Neural crest cell (in vitro differentiated cells): ENCODE results near the gene USB1. TPM values are rescaled to one million over a fixed set of nuclear protein-coding genes. Genes with fewer than 3 reads are reported as not detected.

Experiments
- DNase-seq: peaks from one replicate; pipeline ENCODE4 v3.0.0; 2021; ENCODE audit warnings: low read depth, mixed read lengths, low spot score
- H3K27ac Mint-ChIP-seq: one replicate; pipeline ENCODE4 v1.8.0; 2021; ENCODE audit warnings: mild to moderate bottlenecking, mixed read lengths; ENCODE audit not compliant: unreplicated experiment
- H3K27me3 Mint-ChIP-seq: 2 replicates; pipeline ENCODE4 v1.8.0; 2021; ENCODE audit warnings: low read depth, mild to moderate bottlenecking, mixed read lengths
- H3K36me3 Mint-ChIP-seq: 2 replicates; pipeline ENCODE4 v1.8.0; 2021; ENCODE audit warnings: low read depth, mild to moderate bottlenecking, mixed read lengths
- H3K4me1 Mint-ChIP-seq: 2 replicates; pipeline ENCODE4 v1.8.0; 2021; ENCODE audit warnings: mixed read lengths
- H3K4me3 Mint-ChIP-seq: one replicate; pipeline ENCODE4 v1.8.0; 2021; ENCODE audit warnings: mild to moderate bottlenecking, mixed read lengths
- H3K9me3 Mint-ChIP-seq: 2 replicates; pipeline ENCODE4 v1.8.0; 2021; ENCODE audit warnings: mixed read lengths
- total RNA-seq: library from RNA; stranded (reverse); gene quantifications from 2 replicates; pipeline ENCODE4 v1.2.1, GENCODE V29; 2021
- TF ChIP-seq, protein P1 (sequence below): fragments of 200-600 bp; sonication (generic); conservative IDR thresholded peaks from 2 replicates; pipeline ENCODE4 v1.5.0; 2021; ENCODE audit warnings: antibody characterized with exemption, mild to moderate bottlenecking

Gene USB1
- total RNA-seq, 1 donor from 2014 or later = 74.8 TPM

DNA sequence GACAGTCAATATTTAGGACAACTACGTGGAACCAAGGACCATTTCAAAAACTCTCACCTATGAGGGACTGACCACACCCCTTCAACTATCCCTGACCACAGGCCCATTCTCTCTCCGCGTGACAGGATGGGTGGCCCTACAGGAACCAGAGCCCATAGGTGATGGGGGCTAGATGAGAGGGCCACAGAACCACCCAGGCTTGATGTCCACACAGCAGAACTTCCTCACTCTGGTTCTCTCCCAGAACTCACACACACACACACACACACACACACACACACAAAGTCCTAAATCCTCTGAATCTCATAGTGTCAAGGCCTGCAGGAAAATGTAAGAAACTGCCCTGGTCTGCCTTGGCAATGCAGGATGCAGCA lies 2.2 kb upstream of the USB1 start:
- H3K36me3 Mint-ChIP-seq = peaks cover 3% of the 10 kb centered on the region

DNA sequence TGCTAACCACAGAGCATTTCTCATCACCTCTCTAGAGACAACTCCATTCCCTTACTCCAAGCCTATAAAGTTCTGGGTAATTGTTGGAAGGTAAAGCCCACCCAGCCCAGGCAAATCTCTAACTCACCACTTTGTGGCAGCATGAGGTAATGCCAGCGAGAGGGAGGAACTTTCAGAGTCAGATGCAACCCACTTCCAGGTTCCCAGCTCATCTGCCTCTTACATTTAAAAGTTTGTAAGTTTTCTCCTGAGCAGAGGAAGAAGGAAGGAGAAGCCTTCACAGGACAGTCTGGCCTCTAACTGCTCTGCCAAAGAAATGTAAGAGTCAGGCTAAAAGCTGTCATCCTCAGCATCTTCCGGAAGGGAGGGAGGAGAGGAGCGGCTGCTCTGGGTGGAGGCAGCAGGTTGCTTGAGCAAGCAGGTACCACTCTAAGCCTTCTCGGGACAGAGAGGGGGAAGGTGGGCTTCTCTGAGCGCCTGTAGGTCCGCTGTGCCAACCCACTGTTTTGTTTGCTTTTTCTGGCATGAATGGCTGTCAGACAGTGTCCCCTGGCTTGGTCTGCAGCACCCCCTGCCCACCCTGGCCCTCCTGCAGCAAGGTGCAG lies 1.7 kb upstream of the USB1 start:
- H3K27me3 Mint-ChIP-seq = no peaks in the 10 kb centered on the region
- H3K36me3 Mint-ChIP-seq = peaks cover 3% of the 10 kb centered on the region
- H3K27ac Mint-ChIP-seq = peak overlapping the region; percentile 4
- peak overlapping the region; percentile 91 for H3K4me3 Mint-ChIP-seq
- DNase-seq = no peak
- TF ChIP-seq, protein P1, sequence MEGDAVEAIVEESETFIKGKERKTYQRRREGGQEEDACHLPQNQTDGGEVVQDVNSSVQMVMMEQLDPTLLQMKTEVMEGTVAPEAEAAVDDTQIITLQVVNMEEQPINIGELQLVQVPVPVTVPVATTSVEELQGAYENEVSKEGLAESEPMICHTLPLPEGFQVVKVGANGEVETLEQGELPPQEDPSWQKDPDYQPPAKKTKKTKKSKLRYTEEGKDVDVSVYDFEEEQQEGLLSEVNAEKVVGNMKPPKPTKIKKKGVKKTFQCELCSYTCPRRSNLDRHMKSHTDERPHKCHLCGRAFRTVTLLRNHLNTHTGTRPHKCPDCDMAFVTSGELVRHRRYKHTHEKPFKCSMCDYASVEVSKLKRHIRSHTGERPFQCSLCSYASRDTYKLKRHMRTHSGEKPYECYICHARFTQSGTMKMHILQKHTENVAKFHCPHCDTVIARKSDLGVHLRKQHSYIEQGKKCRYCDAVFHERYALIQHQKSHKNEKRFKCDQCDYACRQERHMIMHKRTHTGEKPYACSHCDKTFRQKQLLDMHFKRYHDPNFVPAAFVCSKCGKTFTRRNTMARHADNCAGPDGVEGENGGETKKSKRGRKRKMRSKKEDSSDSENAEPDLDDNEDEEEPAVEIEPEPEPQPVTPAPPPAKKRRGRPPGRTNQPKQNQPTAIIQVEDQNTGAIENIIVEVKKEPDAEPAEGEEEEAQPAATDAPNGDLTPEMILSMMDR = peak; percentile 17
- H3K4me1 Mint-ChIP-seq = peaks cover 28% of the 10 kb centered on the region
- H3K9me3 Mint-ChIP-seq = no peaks in the 10 kb centered on the region

More for the DNA sequence above, 2.2 kb upstream of the USB1 start:
- TF ChIP-seq, protein P1 = no peak
- DNase-seq = no peak
- Mint-ChIP-seq H3K27ac (peak overlapping the region; percentile 4), H3K9me3 (no peaks in the 10 kb centered on the region), H3K4me3 (peak overlapping the region; percentile 91), H3K4me1 (peaks cover 28% of the 10 kb centered on the region), H3K27me3 (no peaks in the 10 kb centered on the region)

DNA sequence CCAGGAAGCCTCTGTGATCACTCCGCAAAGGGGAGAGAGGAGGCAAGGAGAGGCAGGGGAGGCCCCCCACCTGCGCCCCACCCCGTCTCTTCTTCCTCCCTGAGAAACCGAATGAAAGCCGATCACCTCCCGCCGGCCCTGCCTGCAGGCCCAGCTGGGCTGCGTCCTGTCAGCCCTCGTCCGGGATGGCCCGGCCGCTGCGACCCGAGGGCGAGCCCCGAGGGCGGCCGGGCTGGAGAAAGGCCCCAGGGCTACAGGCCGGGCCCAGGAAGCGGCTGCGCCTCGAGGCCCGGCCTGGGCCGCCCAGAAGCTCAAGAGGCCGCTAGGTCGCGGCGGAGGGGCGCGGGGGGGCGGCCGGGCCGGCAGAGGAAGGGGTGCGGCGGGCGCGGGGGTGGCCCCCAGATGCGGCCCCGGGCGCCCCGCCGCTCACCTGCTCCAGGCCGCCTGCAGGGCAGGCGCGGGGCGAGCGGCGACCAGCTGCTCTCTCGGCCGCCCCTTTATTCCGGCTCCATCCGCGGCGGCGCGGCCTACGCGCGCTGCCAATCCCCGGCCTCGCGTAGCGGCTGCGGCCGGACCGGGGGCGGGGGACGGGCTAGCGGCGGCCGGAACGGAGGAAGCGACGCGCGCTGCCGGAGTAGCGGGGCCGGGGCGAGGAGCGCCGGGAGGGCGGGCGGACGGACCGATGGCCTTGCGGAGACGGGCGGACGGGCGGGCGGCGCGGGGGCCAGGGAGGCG lies 1.1 kb upstream of the USB1 start, which contains the start of gene ZNF319:
Gene ZNF319 (minus strand): TSS at position 702 of the 735 bp plus-strand sequence. CDS start 2,407 bp downstream, outside the sequence.
- H3K27ac Mint-ChIP-seq = peak within 1 kb of the TSS; percentile 96
- H3K4me1 Mint-ChIP-seq = peaks cover 31% of the 10 kb centered on the region
- no peaks in the 10 kb centered on the region for H3K9me3 Mint-ChIP-seq
- peak within 1 kb of the TSS; percentile 94 for H3K4me3 Mint-ChIP-seq
- TF ChIP-seq, protein P1 = no peak
- peaks cover 3% of the 10 kb centered on the region for H3K36me3 Mint-ChIP-seq
- no peak for DNase-seq
- no peaks in the 10 kb centered on the region for H3K27me3 Mint-ChIP-seq

DNA sequence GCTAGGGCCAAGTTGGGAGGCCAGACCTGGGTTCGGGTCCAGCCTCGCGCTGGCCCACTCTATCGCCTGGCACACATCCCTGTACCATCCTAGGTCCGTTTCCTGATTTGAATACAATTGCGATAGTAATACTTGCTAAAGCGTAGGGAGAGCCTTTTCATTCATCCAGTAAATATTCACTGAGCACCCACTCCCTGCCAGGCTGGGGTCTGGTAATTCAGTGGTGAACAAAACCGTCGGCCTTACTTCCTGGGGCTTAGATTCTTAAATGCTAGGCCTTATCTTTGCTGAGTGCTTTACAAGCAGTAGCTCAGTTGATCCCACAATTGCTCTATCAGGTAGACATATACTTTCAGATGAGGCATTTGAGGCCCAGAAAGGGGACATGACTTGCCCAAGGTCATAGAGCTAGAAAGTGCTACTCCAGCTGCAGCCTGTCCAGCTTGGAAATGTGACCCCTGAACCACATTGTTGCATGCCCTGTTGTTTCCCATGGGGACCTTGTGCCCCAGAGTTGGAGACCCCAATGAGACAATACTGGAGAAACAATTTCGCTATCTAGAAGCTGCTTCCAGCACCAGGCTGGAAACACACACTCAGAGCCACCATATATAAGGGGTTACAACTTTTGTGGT lies 691 bp downstream of the USB1 start:
- DNase-seq = no peak
- TF ChIP-seq, protein P1 = no peak
- peaks cover 7% of the 10 kb centered on the region for H3K36me3 Mint-ChIP-seq
- no peak overlapping the region for H3K27ac Mint-ChIP-seq
- peaks cover 32% of the 10 kb centered on the region for H3K4me1 Mint-ChIP-seq
- no peaks in the 10 kb centered on the region for H3K27me3 Mint-ChIP-seq
- H3K4me3 Mint-ChIP-seq = peak overlapping the region; percentile 94
- H3K9me3 Mint-ChIP-seq = no peaks in the 10 kb centered on the region

DNA sequence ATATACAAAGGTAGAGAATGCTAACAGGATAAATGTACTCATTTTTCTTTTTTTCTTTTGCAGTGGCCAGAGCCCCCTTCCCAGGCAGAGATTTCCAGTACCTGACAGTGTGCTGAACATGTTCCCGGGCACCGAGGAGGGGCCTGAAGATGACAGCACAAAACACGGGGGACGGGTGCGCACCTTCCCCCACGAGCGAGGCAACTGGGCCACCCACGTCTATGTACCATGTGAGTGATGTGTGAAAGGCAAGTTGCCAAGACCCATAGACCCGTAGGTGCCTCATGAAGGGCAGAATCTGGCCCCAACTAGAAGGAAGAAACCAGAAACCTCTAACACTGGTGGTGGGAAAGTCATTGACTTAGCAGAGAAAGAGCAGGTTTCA lies 1.2 kb downstream of the USB1 start:
- H3K9me3 Mint-ChIP-seq = no peaks in the 10 kb centered on the region
- TF ChIP-seq, protein P1 = no peak
- no peaks in the 10 kb centered on the region for H3K27me3 Mint-ChIP-seq
- no peak overlapping the region for H3K27ac Mint-ChIP-seq
- peak overlapping the region; percentile 94 for H3K4me3 Mint-ChIP-seq
- DNase-seq = no peak
- H3K36me3 Mint-ChIP-seq = peaks cover 7% of the 10 kb centered on the region
- H3K4me1 Mint-ChIP-seq = peaks cover 32% of the 10 kb centered on the region
